Bronchial epithelial cell (primary cell): ENCODE data around the gene PRKRA. TPM values are rescaled to one million over a fixed set of nuclear protein-coding genes. Genes with fewer than 3 reads are reported as not detected.
A peak's percentile ranks its signal among the peaks of the same experiment; 100 is the strongest.

Experiments
- DNase-seq: peaks from one replicate; pipeline ENCODE4 v3.0.0-alpha.2; 2010; ENCODE audit warnings: low read depth
- FAIRE-seq: peaks from 2 replicates; lab custom pipeline; 2011; peaks lifted over from hg19 to GRCh38; lab: Jason Lieb, UNC
- H3K27me3 ChIP-seq: 2 replicates; pipeline ENCODE4 v1.5.1; 2011; ENCODE audit warnings: low read length; ENCODE audit not compliant: control insufficient read depth, insufficient read depth
- H3K36me3 ChIP-seq: 2 replicates; pipeline ENCODE4 v1.5.1; 2011; ENCODE audit warnings: low read length; ENCODE audit not compliant: control insufficient read depth, insufficient read depth
- H3K4me3 ChIP-seq: 2 replicates; pipeline ENCODE4 v1.5.1; 2011; ENCODE audit warnings: mild to moderate bottlenecking, low read depth, low read length, control low read depth
- CTCF ChIP-seq: IDR thresholded peaks from 2 replicates; pipeline ENCODE4 v1.5.1; 2011; ENCODE audit warnings: mild to moderate bottlenecking, moderate library complexity, low read length, control low read depth, inconsistent platforms; ENCODE audit not compliant: insufficient read depth, severe bottlenecking
- total RNA-seq: library from RNA; depleted of rRNA; stranded (reverse); fragments of >200 nt; gene quantifications from 2 replicates; pipeline ENCODE4 v1.2.1, GENCODE V29; 2014

Gene PRKRA
- total RNA-seq, 1 donor from 2014 or later, result 45.5 TPM

GRCh38 chr2:178452870-178453269 is 1.9 kb upstream of the PRKRA start:
- DNase-seq, result no peak
- Histone ChIP-seq H3K4me3 (no peak overlapping the region), H3K36me3 (peaks cover 1% of the 10 kb centered on the region), H3K27me3 (no peaks in the 10 kb centered on the region)
- no peak for FAIRE-seq
- TF ChIP-seq CTCF, result no peak

- FAIRE-seq (no peak), DNase-seq (no peak)
- Histone ChIP-seq H3K4me3 (no peak overlapping the region), H3K36me3 (peaks cover 1% of the 10 kb centered on the region), H3K27me3 (no peaks in the 10 kb centered on the region)
- TF ChIP-seq CTCF, result no peak
Measured at GRCh38 chr2:178452334-178452733, 1.4 kb upstream of the PRKRA start.

- FAIRE-seq (no peak), DNase-seq (peak; percentile 49)
- H3K27me3 ChIP-seq, result no peaks in the 10 kb centered on the region
- H3K36me3 ChIP-seq, result peaks cover 8% of the 10 kb centered on the region
- TF ChIP-seq CTCF, result no peak
- H3K4me3 ChIP-seq, result peak overlapping the region; percentile 94
Measured at GRCh38 chr2:178450524-178450773, 526 bp downstream of the PRKRA start.

GRCh38 chr2:178449700-178450523 is 1.1 kb downstream of the PRKRA start:
- FAIRE-seq (peak; percentile 80), DNase-seq (no peak)
- no peak for TF ChIP-seq CTCF

GRCh38 chr2:178448968-178449661 is 1.9 kb downstream of the PRKRA start:
- FAIRE-seq, result no peak
- no peak for DNase-seq
- no peak overlapping the region for H3K4me3 ChIP-seq
- no peaks in the 10 kb centered on the region for H3K27me3 ChIP-seq
- peaks cover 11% of the 10 kb centered on the region for H3K36me3 ChIP-seq
- TF ChIP-seq CTCF, result no peak

More at GRCh38 chr2:178449700-178450523, 1.1 kb downstream of the PRKRA start:
- Histone ChIP-seq H3K36me3 (peaks cover 11% of the 10 kb centered on the region), H3K4me3 (peak overlapping the region; percentile 94), H3K27me3 (no peaks in the 10 kb centered on the region)
